MCF 10A (cell line): ENCODE measurements around the gene B4GALT2. TPM values are rescaled to one million over a fixed set of nuclear protein-coding genes. Genes with fewer than 3 reads are reported as not detected.

ENCODE experiments used
- BruUV-seq: library from RNA; stranded (reverse); fragments of 400-500 nt; replicated peaks from 2 replicates; lab custom pipeline; 2021; lab: Mats Ljungman, UMichigan
- CTCF ChIA-PET: fragments of 300-600 bp; sonication (Branson Sonifier 250); formaldehyde crosslinking; extraction: SDS; loops from one replicate; lab custom pipeline; 2021; ENCODE audit warnings: antibody characterized with exemption, inconsistent platforms; lab: Yijun Ruan, JAX
- POLR2A ChIA-PET: fragments of 300-600, 350-650 bp; sonication (Branson Sonifier 250); formaldehyde crosslinking; extraction: SDS; loops from one replicate; lab custom pipeline; 2020; ENCODE audit warnings: antibody characterized with exemption, inconsistent platforms; lab: Yijun Ruan, JAX
- DNase-seq: peaks from one replicate; pipeline ENCODE4 v3.0.0-alpha.2; 2018; ENCODE audit not compliant: unreplicated experiment
- H3K27ac Mint-ChIP-seq: one replicate; pipeline ENCODE4 v1.8.0; 2022; ENCODE audit warnings: mild to moderate bottlenecking, low read depth, mixed read lengths; ENCODE audit not compliant: unreplicated experiment
- H3K27me3 Mint-ChIP-seq: one replicate; pipeline ENCODE4 v1.8.0; 2022; ENCODE audit warnings: mixed read lengths; ENCODE audit not compliant: insufficient read depth, unreplicated experiment
- H3K36me3 Mint-ChIP-seq: one replicate; pipeline ENCODE4 v1.8.0; 2022; ENCODE audit warnings: mild to moderate bottlenecking, moderate library complexity, mixed read lengths; ENCODE audit not compliant: insufficient read depth, unreplicated experiment
- H3K4me1 Mint-ChIP-seq: one replicate; pipeline ENCODE4 v1.8.0; 2022; ENCODE audit warnings: mixed read lengths; ENCODE audit not compliant: insufficient read depth, unreplicated experiment
- H3K4me3 Mint-ChIP-seq: one replicate; pipeline ENCODE4 v1.8.0; 2022; ENCODE audit warnings: mild to moderate bottlenecking, moderate library complexity, mixed read lengths; ENCODE audit not compliant: unreplicated experiment
- H3K9me3 Mint-ChIP-seq: one replicate; pipeline ENCODE4 v1.8.0; 2022; ENCODE audit warnings: mixed read lengths; ENCODE audit not compliant: unreplicated experiment
- intact Hi-C: fragments of 100-400 bp; cut with micrococcal nuclease; formaldehyde crosslinking; loops from 2 replicates; pipeline ENCODE4 v1.14.1; 2022
- total RNA-seq: library from RNA; stranded (reverse); gene quantifications from 2 replicates; pipeline ENCODE4 v1.2.3, GENCODE V29; 2022
- TF ChIP-seq, protein P1 (sequence below): fragments of 200-600 bp; IDR thresholded peaks from one replicate; pipeline ENCODE4 v1.8.0; 2022; ENCODE audit warnings: antibody characterized with exemption, mild to moderate bottlenecking; ENCODE audit not compliant: unreplicated experiment

The B4GALT2 gene
- total RNA-seq, 1 experiment from 2014 or later, result 68.4 TPM

- intact Hi-C loops, result no loop called here
- Mint-ChIP-seq H3K36me3 (peaks cover 5% of the 10 kb centered on the region), H3K9me3 (no peaks in the 10 kb centered on the region), H3K27me3 (no peaks in the 10 kb centered on the region), H3K27ac (no peak overlapping the region), H3K4me3 (no peak overlapping the region), H3K4me1 (peaks cover 30% of the 10 kb centered on the region)
- no TSS peak for BruUV-seq
- TF ChIP-seq, protein P1, sequence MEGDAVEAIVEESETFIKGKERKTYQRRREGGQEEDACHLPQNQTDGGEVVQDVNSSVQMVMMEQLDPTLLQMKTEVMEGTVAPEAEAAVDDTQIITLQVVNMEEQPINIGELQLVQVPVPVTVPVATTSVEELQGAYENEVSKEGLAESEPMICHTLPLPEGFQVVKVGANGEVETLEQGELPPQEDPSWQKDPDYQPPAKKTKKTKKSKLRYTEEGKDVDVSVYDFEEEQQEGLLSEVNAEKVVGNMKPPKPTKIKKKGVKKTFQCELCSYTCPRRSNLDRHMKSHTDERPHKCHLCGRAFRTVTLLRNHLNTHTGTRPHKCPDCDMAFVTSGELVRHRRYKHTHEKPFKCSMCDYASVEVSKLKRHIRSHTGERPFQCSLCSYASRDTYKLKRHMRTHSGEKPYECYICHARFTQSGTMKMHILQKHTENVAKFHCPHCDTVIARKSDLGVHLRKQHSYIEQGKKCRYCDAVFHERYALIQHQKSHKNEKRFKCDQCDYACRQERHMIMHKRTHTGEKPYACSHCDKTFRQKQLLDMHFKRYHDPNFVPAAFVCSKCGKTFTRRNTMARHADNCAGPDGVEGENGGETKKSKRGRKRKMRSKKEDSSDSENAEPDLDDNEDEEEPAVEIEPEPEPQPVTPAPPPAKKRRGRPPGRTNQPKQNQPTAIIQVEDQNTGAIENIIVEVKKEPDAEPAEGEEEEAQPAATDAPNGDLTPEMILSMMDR, result no peak
- ChIA-PET POLR2A (interaction anchor here (1.1 to 2.0 kb wide), 3 partner anchors 15 to 25 kb away, joined by 3 to 12 read pairs (median 3); partner anchors contain the start of gene ATP6V0B), CTCF (interaction anchor here (2.4 kb wide), 1 partner anchor 15 kb away, joined by 16 read pairs; the partner anchor contains the start of gene ARTN)
- DNase-seq, result no peak
Observed at GRCh38 chr1:43949678-43950077, 29.3 kb upstream of the B4GALT2 start.

- H3K27me3 Mint-ChIP-seq, result no peaks in the 10 kb centered on the region
- peaks cover 2% of the 10 kb centered on the region for H3K36me3 Mint-ChIP-seq
- no peak for DNase-seq
- intact Hi-C loops, result no loop called here
- no peak overlapping the region for H3K4me3 Mint-ChIP-seq
- no peak overlapping the region for H3K27ac Mint-ChIP-seq
- ChIA-PET POLR2A (interaction anchor here (1.4 kb wide), 1 partner anchor 13 kb away, joined by 3 read pairs; no protein-coding TSS in a partner anchor), CTCF (interaction anchor here (0.7 to 2.4 kb wide), 5 partner anchors 16 to 424 kb away, joined by 3 to 16 read pairs (median 3); partner anchors contain the start of gene ARTN)
- peaks cover 17% of the 10 kb centered on the region for H3K4me1 Mint-ChIP-seq
- BruUV-seq, result no TSS peak
- H3K9me3 Mint-ChIP-seq, result no peaks in the 10 kb centered on the region
- TF ChIP-seq, protein P1, result no peak
Observed at GRCh38 chr1:43951021-43951985, 27.7 kb upstream of the B4GALT2 start.

DNA sequence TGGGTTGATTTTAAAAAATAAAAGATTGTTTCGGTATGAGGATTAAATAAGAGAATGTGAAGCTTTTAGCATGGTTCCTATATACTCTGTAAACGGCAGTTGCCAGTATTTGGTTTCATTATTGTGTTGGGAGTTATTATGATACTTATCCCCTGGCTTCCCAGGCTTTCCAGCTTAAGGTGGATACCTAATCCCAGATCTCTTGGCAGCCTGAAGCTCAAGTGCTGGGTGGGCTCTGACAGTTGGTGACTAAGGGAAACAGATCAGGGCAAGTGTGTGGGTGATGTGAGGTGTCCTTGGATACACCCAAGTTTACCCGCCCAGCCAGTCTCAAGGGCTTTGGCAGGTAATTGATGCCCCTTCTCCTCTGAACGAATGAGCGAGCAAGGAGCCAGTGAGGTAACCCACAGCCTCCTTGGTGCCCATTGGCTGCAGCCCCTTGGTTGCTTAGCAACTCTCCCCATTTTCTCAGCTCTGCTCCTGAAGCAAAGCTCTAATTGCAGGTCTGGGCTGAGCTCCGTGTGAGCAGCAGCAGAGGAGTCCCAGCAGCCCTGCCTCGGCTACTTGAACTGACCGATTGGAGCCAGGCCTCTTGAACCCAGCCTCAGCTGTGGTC, 26.2 kb upstream of the B4GALT2 start:
- H3K9me3 Mint-ChIP-seq, result no peaks in the 10 kb centered on the region
- H3K27me3 Mint-ChIP-seq, result no peaks in the 10 kb centered on the region
- no peak overlapping the region for H3K4me3 Mint-ChIP-seq
- no peaks in the 10 kb centered on the region for H3K36me3 Mint-ChIP-seq
- TF ChIP-seq, protein P1, result no peak
- no peak for DNase-seq
- CTCF ChIA-PET, result interaction anchor here (0.6 to 2.0 kb wide), 3 partner anchors 18 to 699 kb away, joined by 3 to 10 read pairs (median 4); no protein-coding TSS in a partner anchor
- no TSS peak for BruUV-seq
- POLR2A ChIA-PET, result no interaction called here
- no peak overlapping the region for H3K27ac Mint-ChIP-seq
- H3K4me1 Mint-ChIP-seq, result peaks cover 17% of the 10 kb centered on the region
- intact Hi-C loops, result no loop called here

DNA sequence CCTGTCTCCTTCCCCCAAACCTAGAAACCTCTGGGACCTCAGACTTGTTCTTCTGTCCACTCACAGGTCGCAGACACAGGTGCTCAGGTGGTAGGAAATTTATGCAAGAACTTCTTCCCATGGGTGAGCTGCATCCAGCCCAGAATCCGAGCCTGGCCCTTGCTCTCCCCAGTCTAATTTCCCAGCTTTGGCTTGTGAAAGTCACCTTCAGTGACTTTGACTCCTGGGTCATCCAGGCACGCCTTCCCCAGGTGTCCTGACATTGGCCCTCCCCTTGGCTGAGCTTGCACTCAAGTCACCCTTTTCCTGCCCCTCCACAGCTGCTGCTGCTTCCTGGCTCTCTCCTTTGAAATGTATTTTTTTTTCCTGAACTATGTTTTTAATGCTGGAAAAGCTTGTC, 25.6 kb upstream of the B4GALT2 start:
- no peak overlapping the region for H3K4me3 Mint-ChIP-seq
- TF ChIP-seq, protein P1, result no peak
- no peaks in the 10 kb centered on the region for H3K36me3 Mint-ChIP-seq
- H3K9me3 Mint-ChIP-seq, result no peaks in the 10 kb centered on the region
- H3K27ac Mint-ChIP-seq, result no peak overlapping the region
- ChIA-PET POLR2A (no interaction called here), CTCF (interaction anchor here (1.4 to 2.0 kb wide), 2 partner anchors 19 to 40 kb away, joined by 4 to 10 read pairs; no protein-coding TSS in a partner anchor)
- BruUV-seq, result no TSS peak
- intact Hi-C loops, result no loop called here
- no peak for DNase-seq
- H3K4me1 Mint-ChIP-seq, result peaks cover 12% of the 10 kb centered on the region
- H3K27me3 Mint-ChIP-seq, result no peaks in the 10 kb centered on the region
